Keratinocyte (primary cell): ENCODE measurements around the gene COTL1. TPM values are rescaled to one million over a fixed set of nuclear protein-coding genes. Genes with fewer than 3 reads are reported as not detected.

Source experiments
- DNase-seq: peaks from one replicate; pipeline ENCODE4 v3.0.0-alpha.2; 2011; ENCODE audit warnings: low read depth, missing footprints, low spot score
- FAIRE-seq: peaks from 2 replicates; lab custom pipeline; 2011; peaks lifted over from hg19 to GRCh38; lab: Jason Lieb, UNC
- H2AFZ ChIP-seq: 2 replicates; pipeline ENCODE4 v1.6.0; 2012; ENCODE audit warnings: low read length, control low read depth, inconsistent platforms; ENCODE audit not compliant: control insufficient read depth
- H3K27ac ChIP-seq: 2 replicates; pipeline ENCODE4 v1.5.1; 2011; ENCODE audit warnings: low read length; ENCODE audit not compliant: control insufficient read depth, insufficient read depth
- H3K27me3 ChIP-seq: 3 replicates; pipeline ENCODE4 v1.6.0; 2011; ENCODE audit warnings: low read length; ENCODE audit not compliant: control insufficient read depth, insufficient read depth; ENCODE audit errors: extremely low read depth
- H3K36me3 ChIP-seq, 2 experiments: 2 replicates in 1 of 2; 3 replicates in 1 of 2; pipeline ENCODE4 v1.5.1; 2011; ENCODE audit warnings: low read length in 2 of 2, mild to moderate bottlenecking in 1 of 2; ENCODE audit not compliant: control insufficient read depth in 2 of 2, insufficient read depth in 2 of 2; ENCODE audit errors: extremely low read depth in 1 of 2
- H3K4me1 ChIP-seq: 3 replicates; pipeline ENCODE4 v1.5.1; 2011; ENCODE audit warnings: low read length; ENCODE audit not compliant: control insufficient read depth, insufficient read depth; ENCODE audit errors: extremely low read depth
- H3K4me2 ChIP-seq: 3 replicates; pipeline ENCODE4 v1.6.0; 2011; ENCODE audit warnings: low read depth, low read length; ENCODE audit not compliant: control insufficient read depth, insufficient read depth; ENCODE audit errors: extremely low read depth
- H3K4me3 ChIP-seq, 3 experiments: fragments of 200-600 bp in 1 of 3; sonication (generic) in 1 of 3; 2 replicates in 2 of 3; 3 replicates in 1 of 3; pipeline ENCODE4 v1.5.1; 2011 to 2016; ENCODE audit warnings: low read length in 3 of 3, mild to moderate bottlenecking in 3 of 3, control low read depth in 2 of 3, inconsistent platforms in 1 of 3, low read depth in 1 of 3, mixed read lengths in 1 of 3, mixed run types in 1 of 3, moderate library complexity in 1 of 3; ENCODE audit not compliant: control insufficient read depth in 2 of 3, insufficient read depth in 2 of 3; ENCODE audit errors: extremely low read depth in 1 of 3
- H3K79me2 ChIP-seq: 2 replicates; pipeline ENCODE4 v1.6.0; 2012; ENCODE audit warnings: low read length; ENCODE audit not compliant: control insufficient read depth, insufficient read depth
- H3K9ac ChIP-seq: 3 replicates; pipeline ENCODE4 v1.6.0; 2011; ENCODE audit warnings: low read length; ENCODE audit not compliant: control insufficient read depth, insufficient read depth; ENCODE audit errors: extremely low read depth
- H3K9me1 ChIP-seq: 3 replicates; pipeline ENCODE4 v1.6.0; 2011; ENCODE audit warnings: low read length; ENCODE audit not compliant: control insufficient read depth, insufficient read depth; ENCODE audit errors: extremely low read depth
- H3K9me3 ChIP-seq: 2 replicates; pipeline ENCODE4 v1.5.1; 2012; ENCODE audit warnings: low read depth, low read length; ENCODE audit not compliant: control insufficient read depth
- H4K20me1 ChIP-seq: 3 replicates; pipeline ENCODE4 v1.6.0; 2011; ENCODE audit warnings: low read length; ENCODE audit not compliant: control insufficient read depth, insufficient read depth; ENCODE audit errors: extremely low read depth
- CTCF ChIP-seq, 3 experiments: IDR thresholded peaks in 1 of 3; conservative IDR thresholded peaks in 1 of 3; optimal IDR thresholded peaks in 1 of 3; 2 replicates in 2 of 3; 3 replicates in 1 of 3; pipeline versions ENCODE3 to v1.5.1; 2011; ENCODE audit warnings: low read length in 3 of 3, mild to moderate bottlenecking in 3 of 3, moderate library complexity in 2 of 3, control low read depth in 1 of 3, inconsistent platforms in 1 of 3; ENCODE audit not compliant: insufficient read depth in 2 of 3; ENCODE audit errors: extremely low read depth in 1 of 3
- EZH2 ChIP-seq: IDR thresholded peaks from one replicate; pipeline ENCODE4 v1.6.1; 2012; ENCODE audit warnings: inconsistent platforms, mild to moderate bottlenecking, low read length, moderate library complexity
- dilution Hi-C: fragments of 300-500 bp; cut with MboI; formaldehyde crosslinking; loops from one replicate; pipeline ENCODE4 v1.7.0; 2020; ENCODE audit warnings: low sequenced_read_pairs; ENCODE audit not compliant: extremely low pct_ligation_motif_present
- polyA plus RNA-seq, 5 experiments: library from polyadenylated mRNA; depleted of rRNA in 3 of 5; stranded (reverse) in 3 of 5; stranded (forward) in 1 of 5; unstranded in 1 of 5; fragments of >200 nt; gene quantifications; 1 replicate in 1 of 5; 2 replicates in 3 of 5; 3 replicates in 1 of 5; pipeline versions ENCODE4 v1.2.1 to v1.2.3, GENCODE V29; 2011 to 2012; ENCODE audit warnings: missing spikeins in 2 of 5, low read depth in 1 of 5, low replicate concordance in 1 of 5

Gene COTL1
- polyA plus RNA-seq, 1 donor (not counting 4 experiments of a cell fraction or from before 2014, with no cell fraction given): 116 TPM

DNA sequence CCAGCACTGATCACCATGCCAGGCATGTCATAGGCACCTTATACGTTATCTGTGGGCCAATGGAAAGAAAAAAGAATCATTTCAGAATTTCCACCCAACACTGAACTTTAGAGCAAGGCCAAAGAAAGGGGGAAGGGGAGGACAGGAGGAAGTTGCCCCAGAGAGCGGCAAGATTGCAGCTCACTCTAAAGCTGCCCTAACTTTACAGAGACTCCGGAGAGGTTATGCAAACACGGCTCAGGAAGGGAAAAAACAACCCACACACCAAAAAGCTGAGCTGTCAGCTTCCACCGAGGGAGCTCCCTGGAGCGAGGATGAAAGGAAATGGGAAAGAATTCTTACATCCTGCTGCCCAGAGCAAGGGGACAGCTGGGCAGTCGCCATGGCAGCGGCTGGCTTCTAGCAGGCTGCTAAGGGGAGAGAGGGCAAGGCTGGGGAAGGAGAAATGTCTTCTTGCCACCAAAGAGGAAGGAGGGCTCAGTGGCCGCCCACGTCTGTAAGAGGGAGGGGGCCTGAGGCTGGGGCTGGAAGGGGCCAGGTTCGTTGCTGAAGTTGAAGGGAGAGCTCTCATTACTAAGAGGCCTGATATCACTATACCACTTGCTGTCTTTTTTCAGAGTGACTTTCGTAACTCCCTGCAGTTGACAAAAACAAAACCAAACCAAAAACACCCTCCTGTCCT is 18.2 kb downstream of the COTL1 start:
- Histone ChIP-seq H3K79me2 (peaks cover 89% of the 10 kb centered on the region), H3K9me3 (no peaks in the 10 kb centered on the region), H3K27me3 (no peaks in the 10 kb centered on the region), H3K9me1 (peaks cover 3% of the 10 kb centered on the region), H3K4me2 (no peak overlapping the region), H3K4me1 (peaks cover 18% of the 10 kb centered on the region), H4K20me1 (peaks cover 44% of the 10 kb centered on the region), H3K4me3 (no peak overlapping the region), H3K27ac (no peak overlapping the region), H3K9ac (no peak overlapping the region), H3K36me3 (peaks cover 13 to 14% of the 10 kb centered on the region in 2 experiments), H2AFZ (no peak overlapping the region)
- dilution Hi-C loops: no loop called here
- FAIRE-seq (no peak), DNase-seq (no peak)
- TF ChIP-seq EZH2 (no peak), CTCF (optimal IDR thresholded peaks at IDR 0.05 in 1 of 3, IDR thresholded peaks at IDR 0.05 in 1 of 3, conservative IDR thresholded peaks at IDR 0.05 in 1 of 3; ENCODE audit: extremely low read depth in 1 of 3, insufficient read depth in 2 of 3, low read length in 3 of 3) (no peak)

DNA sequence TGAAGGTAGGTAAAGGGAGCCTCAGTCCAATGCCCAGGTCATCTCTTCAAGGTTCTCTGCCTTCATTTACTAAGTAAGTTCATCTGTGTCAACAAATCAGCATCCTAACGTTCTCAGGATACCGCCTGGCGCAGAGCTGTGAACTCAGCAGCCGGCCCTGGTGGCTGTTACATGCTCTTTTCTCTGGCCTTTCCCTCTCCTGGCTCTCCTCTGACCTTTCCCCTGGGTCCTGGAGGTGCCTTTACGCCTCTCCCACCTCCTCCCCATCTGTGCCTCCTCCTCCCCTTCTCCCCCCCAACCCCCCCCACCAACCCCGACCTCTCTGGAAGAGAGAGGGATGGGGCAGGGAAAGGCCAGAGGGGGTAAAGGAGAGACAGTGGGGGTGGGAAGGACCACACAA is 19.5 kb downstream of the COTL1 start:
- no peak overlapping the region for H3K27ac ChIP-seq
- H3K4me3 ChIP-seq: no peak overlapping the region
- FAIRE-seq (no peak), DNase-seq (no peak)
- H3K27me3 ChIP-seq: no peaks in the 10 kb centered on the region
- dilution Hi-C loops: no loop called here
- H3K4me1 ChIP-seq: peaks cover 15% of the 10 kb centered on the region
- no peaks in the 10 kb centered on the region for H3K9me3 ChIP-seq
- peaks cover 16 to 17% of the 10 kb centered on the region in 2 experiments for H3K36me3 ChIP-seq
- H3K4me2 ChIP-seq: no peak overlapping the region
- peaks cover 44% of the 10 kb centered on the region for H4K20me1 ChIP-seq
- peaks cover 3% of the 10 kb centered on the region for H3K9me1 ChIP-seq
- TF ChIP-seq CTCF (optimal IDR thresholded peaks at IDR 0.05 in 1 of 3, IDR thresholded peaks at IDR 0.05 in 1 of 3, conservative IDR thresholded peaks at IDR 0.05 in 1 of 3; ENCODE audit: extremely low read depth in 1 of 3, insufficient read depth in 2 of 3, low read length in 3 of 3) (no peak), EZH2 (no peak)
- H3K79me2 ChIP-seq: peaks cover 90% of the 10 kb centered on the region
- H2AFZ ChIP-seq: no peak overlapping the region
- H3K9ac ChIP-seq: no peak overlapping the region
